ENCODE data around the gene TMPRSS6. TPM values are rescaled to one million over a fixed set of nuclear protein-coding genes. Genes with fewer than 3 reads are reported as not detected.

Gene TMPRSS6
- total RNA-seq, 2 experiments from 2014 or later = 11.3 to 12.4 TPM

DNA sequence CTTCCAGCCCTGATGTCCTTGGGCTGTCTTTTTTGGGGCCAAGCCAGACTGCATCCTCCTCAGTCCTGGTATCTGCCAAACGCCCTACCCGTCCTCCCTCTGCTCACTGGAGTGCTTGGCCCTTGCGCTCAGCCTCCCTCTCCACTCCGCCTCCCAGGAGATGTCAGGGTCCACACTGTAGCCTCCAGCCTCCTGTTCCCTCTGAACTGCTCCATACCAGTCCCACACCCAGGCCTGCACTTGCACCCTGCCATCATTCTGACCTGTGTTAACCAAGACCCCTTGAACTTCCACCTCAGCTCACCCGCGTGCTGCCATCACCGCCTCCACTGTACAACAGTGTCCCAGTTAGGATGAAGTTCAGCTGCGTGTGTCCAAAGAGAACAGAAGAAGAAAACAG is 46.5 kb upstream of the TMPRSS6 start:
- Mint-ChIP-seq H3K4me3 (no peak overlapping the region), H3K4me1 (ENCODE audit: low read depth) (peaks cover 66% of the 10 kb centered on the region), H3K27ac (no peak overlapping the region), H3K36me3 (ENCODE audit: low read depth) (peaks cover 6% of the 10 kb centered on the region), H3K27me3 (no peaks in the 10 kb centered on the region), H3K9me3 (peaks cover 11% of the 10 kb centered on the region)
- TF ChIP-seq, protein P1, sequence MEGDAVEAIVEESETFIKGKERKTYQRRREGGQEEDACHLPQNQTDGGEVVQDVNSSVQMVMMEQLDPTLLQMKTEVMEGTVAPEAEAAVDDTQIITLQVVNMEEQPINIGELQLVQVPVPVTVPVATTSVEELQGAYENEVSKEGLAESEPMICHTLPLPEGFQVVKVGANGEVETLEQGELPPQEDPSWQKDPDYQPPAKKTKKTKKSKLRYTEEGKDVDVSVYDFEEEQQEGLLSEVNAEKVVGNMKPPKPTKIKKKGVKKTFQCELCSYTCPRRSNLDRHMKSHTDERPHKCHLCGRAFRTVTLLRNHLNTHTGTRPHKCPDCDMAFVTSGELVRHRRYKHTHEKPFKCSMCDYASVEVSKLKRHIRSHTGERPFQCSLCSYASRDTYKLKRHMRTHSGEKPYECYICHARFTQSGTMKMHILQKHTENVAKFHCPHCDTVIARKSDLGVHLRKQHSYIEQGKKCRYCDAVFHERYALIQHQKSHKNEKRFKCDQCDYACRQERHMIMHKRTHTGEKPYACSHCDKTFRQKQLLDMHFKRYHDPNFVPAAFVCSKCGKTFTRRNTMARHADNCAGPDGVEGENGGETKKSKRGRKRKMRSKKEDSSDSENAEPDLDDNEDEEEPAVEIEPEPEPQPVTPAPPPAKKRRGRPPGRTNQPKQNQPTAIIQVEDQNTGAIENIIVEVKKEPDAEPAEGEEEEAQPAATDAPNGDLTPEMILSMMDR (IDR thresholded peaks at IDR 0.05) = no peak
- DNase-seq = no peak
- POLR2A ChIA-PET = interaction anchor here (0.6 to 1.2 kb wide), 3 partner anchors 9 to 119 kb away, joined by 3 to 5 read pairs (median 3); no protein-coding TSS in a partner anchor
- intact Hi-C loops (cut with micrococcal nuclease) = no loop called here
- no peak for ATAC-seq
- CTCF ChIA-PET = interaction anchor here (0.7 to 3.0 kb wide), 3 partner anchors 11 to 13 kb away, joined by 3 to 15 read pairs (median 5); no protein-coding TSS in a partner anchor

DNA sequence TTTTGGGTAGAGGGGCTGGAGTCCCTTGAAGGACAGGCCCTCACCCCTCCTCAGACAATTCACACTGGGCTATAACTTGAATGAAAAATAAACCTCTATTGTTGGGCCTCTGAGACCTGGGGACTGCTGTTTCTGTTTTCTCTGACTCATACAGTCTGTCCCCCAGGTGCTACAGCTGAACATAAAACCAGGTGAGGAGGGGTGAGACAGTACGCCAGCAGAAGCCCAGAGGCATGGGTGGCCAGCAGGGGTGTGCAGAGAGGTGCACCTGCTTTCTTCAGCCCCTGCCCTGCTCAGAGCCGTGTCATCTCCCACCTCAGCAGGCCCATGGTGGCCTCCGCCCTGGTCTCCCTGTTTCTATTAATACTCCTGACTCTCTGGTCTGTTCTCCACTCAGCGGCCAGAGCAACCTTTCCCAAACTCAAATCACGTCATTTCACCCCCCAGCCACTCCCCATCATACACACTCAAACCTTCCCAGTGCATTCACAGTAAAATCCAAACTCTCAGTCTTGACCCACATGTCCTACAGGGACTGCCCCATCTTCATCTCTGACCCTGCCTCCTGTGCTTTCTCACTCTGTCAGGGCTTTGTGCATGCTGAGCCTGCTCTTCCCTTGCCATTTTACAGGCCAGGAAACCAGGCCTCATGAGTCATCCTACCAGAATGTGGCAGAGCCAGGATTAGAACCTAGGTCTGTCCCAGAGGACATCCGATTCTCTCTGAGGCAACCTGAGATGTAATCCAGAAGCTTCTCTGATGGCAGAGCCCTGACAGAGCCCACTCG is 45.6 kb upstream of the TMPRSS6 start:
- CTCF ChIA-PET = interaction anchor here (1.1 to 8.0 kb wide), 2 partner anchors 9 to 10 kb away, joined by 5 to 119 read pairs; no protein-coding TSS in a partner anchor
- POLR2A ChIA-PET = interaction anchor here (0.5 to 1.1 kb wide), 2 partner anchors 84 to 133 kb away, joined by 3 read pairs; no protein-coding TSS in a partner anchor
- TF ChIP-seq, protein P1 (IDR thresholded peaks at IDR 0.05) = no peak
- Mint-ChIP-seq H3K27me3 (no peaks in the 10 kb centered on the region), H3K9me3 (peaks cover 16% of the 10 kb centered on the region), H3K36me3 (ENCODE audit: low read depth) (peaks cover 11% of the 10 kb centered on the region), H3K4me3 (no peak overlapping the region), H3K4me1 (ENCODE audit: low read depth) (peaks cover 70% of the 10 kb centered on the region), H3K27ac (peak overlapping the region; percentile 47)
- ATAC-seq = peak; percentile 59
- intact Hi-C loops (cut with micrococcal nuclease) = no loop called here
- no peak for DNase-seq

DNA sequence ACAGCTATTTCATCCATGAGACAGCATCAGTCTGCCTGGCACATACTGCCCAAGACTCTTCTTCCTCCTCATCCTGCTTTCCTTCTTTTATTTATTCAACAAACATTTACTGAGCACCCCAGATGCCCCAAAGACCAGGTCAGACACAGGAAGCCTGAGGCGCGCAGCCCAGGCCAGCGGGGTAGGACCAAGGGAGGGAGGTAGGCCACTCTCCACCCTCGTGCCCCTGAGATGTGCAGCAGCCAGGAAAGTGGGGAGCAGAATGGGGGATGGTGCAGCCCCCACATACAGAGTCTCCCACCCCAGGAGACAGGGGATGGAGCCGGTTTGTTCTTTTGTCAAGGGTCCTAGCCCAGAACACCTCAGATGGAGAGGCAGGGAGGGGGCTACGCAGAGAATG is 44.4 kb upstream of the TMPRSS6 start:
- ATAC-seq (no peak), DNase-seq (no peak)
- intact Hi-C loops (cut with micrococcal nuclease) = no loop called here
- Mint-ChIP-seq H3K9me3 (peaks cover 16% of the 10 kb centered on the region), H3K4me3 (no peak overlapping the region), H3K4me1 (ENCODE audit: low read depth) (peaks cover 66% of the 10 kb centered on the region), H3K36me3 (ENCODE audit: low read depth) (peaks cover 22% of the 10 kb centered on the region), H3K27me3 (no peaks in the 10 kb centered on the region), H3K27ac (no peak overlapping the region)
- ChIA-PET POLR2A (interaction anchor here (1.1 to 9.2 kb wide), 2 partner anchors 10 to 75 kb away, joined by 3 to 122 read pairs; no protein-coding TSS in a partner anchor), CTCF (interaction anchor here (8.0 kb wide), 1 partner anchor 10 kb away, joined by 119 read pairs; no protein-coding TSS in a partner anchor)
- TF ChIP-seq, protein P1 (IDR thresholded peaks at IDR 0.05) = no peak

DNA sequence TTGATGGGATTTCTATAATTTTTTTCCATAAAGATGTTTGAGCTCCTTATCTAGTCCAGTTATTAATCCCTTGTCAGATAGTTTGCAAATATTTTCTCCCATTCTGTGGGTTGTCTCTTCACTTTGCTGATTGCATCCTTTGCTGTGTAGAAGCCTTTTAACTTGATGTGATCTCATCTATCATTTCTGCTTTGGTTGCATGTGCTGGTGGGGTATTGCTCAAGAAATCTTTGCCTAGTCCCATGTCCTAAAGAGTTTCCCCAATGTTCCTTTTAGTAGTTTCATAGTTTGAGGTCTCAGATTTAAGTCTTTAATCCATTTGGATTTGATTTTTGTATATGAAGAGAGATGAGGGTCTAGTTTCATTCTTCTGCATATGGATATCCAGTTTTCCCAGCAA is 41.9 kb upstream of the TMPRSS6 start:
- Mint-ChIP-seq H3K27me3 (no peaks in the 10 kb centered on the region), H3K9me3 (peaks cover 16% of the 10 kb centered on the region), H3K27ac (peak overlapping the region; percentile 19), H3K4me3 (no peak overlapping the region), H3K36me3 (ENCODE audit: low read depth) (peaks cover 47% of the 10 kb centered on the region), H3K4me1 (ENCODE audit: low read depth) (peaks cover 59% of the 10 kb centered on the region)
- POLR2A ChIA-PET = interaction anchor here (1.6 to 9.2 kb wide), 4 partner anchors 12 to 92 kb away, joined by 5 to 122 read pairs (median 32); partner anchors contain the start of gene RAC2
- intact Hi-C loops (cut with micrococcal nuclease) = no loop called here
- CTCF ChIA-PET = interaction anchor here (5.5 to 8.0 kb wide), 3 partner anchors 13 to 47 kb away, joined by 49 to 119 read pairs (median 63); no protein-coding TSS in a partner anchor
- TF ChIP-seq, protein P1 (IDR thresholded peaks at IDR 0.05) = no peak
- ATAC-seq = no peak
- DNase-seq = no peak
